ENCODE results near the gene SYNPO2.

DNA sequence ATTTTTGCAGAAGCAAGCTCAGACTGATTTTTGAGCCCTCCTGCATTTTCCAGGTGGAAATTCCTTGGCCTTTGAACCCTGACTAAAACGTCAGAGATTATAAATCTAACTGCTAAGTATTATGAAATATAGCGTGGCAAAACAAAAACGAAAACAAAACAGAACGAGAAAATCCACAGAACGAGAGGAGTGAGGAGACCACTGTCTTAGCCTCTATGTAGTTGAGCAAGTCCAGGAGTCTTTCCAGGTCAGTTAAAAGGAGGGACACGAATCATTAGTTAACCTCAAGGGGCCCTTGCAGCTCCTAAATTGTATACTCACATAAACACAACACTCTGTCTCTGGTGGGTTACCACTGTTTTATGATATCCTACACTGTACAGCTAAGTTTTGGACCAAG lies 80.2 kb downstream of the SYNPO2 start:
- TF ChIP-seq GATA2 (IDR thresholded peaks at IDR 0.05; ENCODE audit: low read depth, low read length) (no peak), GATA3 (IDR thresholded peaks at IDR 0.05; ENCODE audit: low read depth, low read length) (no peak)

Data from SH-SY5Y (cell line).